GM20431 (cell line): Measurements from ENCODE around the gene IL22.

Experiments
- in situ Hi-C: fragments of 300-500 bp; cut with MseI, MboI; formaldehyde crosslinking; loops from one replicate; pipeline ENCODE4 v1.15.0; 2020; ENCODE audit warnings: low sequenced_read_pairs; ENCODE audit not compliant: unreplicated experiment

IL22 gene, protein sequence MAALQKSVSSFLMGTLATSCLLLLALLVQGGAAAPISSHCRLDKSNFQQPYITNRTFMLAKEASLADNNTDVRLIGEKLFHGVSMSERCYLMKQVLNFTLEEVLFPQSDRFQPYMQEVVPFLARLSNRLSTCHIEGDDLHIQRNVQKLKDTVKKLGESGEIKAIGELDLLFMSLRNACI

DNA sequence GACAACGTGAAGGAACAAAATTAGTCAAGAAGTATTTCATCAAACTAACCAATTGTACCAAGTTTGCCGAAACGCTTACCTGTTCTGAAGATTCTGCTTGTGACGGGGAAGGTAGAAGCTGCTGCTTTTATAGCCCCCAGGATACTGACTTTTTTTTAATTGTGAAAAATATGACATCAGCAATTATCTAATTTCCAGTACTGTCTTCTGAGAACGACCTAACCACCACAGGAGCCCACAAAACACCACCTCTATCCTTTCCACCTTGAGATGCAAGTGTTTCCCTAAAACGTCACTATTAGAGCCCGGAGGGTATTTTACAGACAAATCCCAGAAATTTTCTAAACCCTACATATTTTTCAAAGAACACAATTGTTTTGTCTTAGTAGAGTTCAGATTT is at the start of gene IL22:
Gene IL22, minus strand, starts transcription at position 101 of the 400 bp plus-strand sequence. CDS start 156 bp downstream, outside the sequence.
- in situ Hi-C loops, result no loop called here

DNA sequence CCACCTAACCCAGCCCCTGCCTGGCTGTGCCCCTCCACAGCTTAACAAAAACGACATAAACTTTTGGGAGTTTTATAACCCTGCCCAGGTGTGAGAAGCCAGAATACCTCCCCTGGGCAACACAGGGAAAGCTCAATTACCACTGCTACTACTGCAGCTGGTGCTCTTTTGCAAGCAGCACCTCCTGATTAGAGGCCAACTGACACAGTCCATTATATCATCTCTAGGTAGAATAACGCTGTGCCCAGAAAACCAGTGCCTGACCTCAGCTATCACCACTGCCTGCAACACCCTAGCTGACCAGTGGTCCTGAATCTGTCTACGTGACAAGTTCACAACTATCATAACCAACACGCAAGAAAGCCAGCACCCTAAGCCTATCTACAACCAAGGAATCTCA is 44.5 kb upstream of the IL22 start:
- in situ Hi-C loops, result no loop called here

DNA sequence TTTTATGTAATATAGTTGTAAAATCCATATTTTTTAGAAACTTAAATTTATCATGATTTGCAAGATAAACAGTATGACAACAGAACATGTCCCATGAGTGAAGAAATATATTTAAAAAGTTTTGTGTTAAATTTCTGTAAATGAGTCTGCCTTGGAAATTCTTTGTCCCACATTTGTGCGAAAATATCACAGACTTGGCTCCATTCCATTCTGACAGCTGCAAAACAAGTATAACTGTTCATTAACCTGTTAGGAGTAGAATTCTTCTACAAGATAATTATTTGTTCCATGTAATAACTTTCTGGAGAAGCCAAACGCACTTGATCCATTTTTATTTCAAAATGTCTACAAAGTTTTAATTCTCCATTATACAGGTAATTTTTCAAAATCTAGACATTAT is 40.8 kb upstream of the IL22 start:
- in situ Hi-C loops, result no loop called here

DNA sequence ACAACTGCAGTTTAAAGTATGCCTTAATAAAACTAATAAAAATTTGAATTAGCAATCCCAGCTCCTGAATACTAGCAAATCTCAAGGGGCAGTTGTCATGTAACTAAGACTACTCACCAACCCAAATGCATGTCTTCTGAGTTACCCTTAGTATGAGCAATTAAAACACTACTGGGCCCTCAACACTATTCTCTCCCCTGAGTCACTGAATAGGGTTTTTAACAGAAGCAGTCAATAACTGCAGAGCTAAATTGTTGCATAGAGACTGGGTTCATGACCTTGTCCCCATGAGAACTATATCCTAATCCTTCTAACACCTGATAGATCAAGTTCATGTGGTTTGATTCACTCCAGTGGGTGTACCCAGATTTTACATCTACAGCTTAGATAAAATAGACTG is 39.9 kb upstream of the IL22 start:
- in situ Hi-C loops, result no loop called here

DNA sequence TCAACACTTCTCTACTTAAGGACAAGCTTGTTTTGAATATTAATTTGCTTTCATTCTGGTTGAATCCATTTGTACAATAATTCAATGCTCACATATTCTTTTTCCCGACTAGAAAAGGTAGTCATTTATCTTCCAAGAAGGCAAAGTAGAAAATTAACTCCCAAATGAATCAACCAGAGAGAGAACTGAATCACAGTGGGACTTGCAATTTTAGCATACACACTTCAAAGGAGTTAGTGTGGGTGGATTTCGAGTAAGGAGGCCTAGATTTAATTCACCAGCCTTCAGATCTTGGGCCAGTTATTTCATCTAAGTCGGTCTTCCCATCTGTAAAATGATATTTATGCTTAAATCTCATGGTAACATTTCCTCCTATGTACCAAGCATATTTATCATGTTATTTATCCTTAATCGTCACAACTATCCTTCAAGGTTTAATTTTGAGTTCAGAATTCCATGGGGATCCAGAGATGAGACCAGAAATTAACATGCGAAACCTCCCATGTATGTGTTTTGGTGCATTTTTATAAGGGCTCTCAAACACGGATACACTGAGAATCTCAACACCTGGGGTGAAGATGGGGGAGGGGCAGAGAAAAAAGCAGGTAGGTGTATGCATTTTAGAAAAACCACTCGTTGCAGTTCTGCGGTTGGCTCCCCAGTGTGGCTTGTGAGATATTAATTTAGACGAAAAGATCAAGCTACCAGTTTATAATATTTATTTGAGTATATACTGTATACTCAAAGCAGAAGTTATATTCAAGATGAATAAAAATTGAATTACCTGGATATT is 38.9 kb upstream of the IL22 start:
- in situ Hi-C loops, result no loop called here

DNA sequence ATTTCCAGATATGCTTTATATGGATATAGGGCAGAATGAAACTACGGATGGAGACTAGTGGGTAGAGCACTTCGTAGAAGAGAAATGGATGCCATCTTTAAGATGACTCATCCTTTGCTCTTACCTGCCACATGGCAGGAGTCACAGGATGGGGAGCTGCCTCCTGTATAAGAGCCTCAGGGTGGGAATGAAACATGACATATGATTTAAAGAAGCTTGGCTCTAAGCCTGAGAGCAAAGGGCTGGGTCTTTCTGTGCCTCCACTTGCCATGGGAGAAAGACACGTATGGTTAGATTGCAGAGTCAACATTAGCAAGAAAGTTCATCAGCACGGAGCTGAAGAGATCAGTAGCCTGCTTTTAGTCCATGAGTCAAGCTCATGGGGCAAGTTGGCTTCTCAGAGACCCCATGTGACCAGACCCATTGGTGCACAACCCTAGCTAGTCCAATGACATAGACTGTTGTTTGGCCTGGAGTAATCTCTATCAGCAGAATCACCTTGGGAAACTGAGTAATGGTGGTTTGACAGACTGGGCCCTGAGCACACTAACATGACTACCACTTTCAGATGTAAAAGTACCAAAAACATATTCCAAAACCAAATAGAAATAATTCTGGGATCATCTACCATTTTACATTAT is 38.1 kb upstream of the IL22 start:
- in situ Hi-C loops, result no loop called here

DNA sequence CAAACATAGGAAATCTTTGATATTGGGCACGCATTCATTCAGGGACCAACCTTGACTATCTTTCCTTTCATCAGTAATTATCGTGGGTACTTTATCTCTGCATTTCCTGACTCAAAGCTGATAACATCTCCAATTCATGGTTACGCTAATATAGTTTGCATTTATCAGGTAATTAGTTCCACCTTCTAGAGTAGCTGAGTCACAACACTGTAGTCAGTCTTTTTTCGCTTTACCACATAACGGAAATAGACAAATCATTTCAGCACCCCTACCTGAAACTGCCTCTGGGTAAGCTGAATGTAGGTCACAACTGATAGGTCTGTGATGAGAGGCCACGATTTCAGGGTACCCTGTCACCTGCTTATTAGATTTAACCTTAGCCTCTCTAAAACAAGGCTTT is 36.7 kb upstream of the IL22 start:
- in situ Hi-C loops, result no loop called here

DNA sequence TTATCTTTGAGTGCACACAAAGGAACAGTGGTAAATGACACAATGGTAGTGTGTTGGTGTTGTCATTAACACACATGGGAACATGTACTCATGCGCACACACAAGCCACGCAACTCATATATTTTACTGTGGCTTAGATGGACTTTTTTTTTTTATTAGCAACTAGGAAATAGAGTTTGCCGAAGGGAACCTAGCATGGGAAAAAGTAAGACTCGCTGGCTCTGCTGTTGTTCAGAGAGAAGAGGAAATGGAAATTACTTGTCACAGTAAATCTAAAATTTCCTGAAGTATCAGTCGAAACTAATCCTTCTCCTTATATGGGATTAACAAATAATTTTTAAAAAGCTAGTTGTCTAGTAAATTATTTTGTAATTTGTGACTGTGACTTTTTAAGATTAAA is 33.7 kb upstream of the IL22 start:
- in situ Hi-C loops, result no loop called here

DNA sequence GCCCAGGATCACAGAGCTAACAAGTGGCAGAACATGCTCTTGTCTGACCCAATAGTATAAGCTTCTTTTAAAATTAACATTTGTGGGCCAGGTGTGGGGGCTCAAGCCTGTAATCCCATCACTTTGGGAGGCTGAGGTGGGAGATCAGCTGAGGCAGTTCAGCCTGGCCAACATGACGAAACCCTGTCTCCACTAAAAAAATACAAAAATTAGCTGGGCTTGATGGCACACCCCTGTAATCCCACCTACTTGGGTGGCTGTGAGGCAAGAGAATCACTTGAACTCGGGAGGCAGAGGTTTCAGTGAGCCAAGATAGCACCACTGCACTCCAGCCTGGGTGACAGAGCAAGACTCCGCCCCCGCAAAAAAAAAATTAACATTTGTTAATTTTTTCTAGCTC is 33.0 kb upstream of the IL22 start:
- in situ Hi-C loops, result no loop called here

DNA sequence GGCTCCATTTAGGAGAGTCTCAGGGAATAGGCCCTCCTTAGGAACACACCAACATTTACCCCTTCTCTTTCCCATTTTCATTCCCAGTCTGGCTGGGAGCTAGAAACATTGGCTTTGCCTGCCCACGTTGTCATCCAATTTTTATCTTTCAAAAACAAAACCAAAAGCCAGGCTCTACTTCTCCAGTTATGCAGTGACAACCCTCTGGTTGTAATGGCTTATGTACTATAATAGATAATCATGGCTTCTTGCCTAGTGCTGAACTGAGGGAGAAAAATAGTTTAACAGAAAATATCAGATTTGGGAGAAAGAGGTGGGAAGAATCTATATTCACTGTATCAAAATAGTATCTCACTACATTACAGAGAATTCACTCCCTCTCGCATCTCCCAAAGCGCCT is 32.1 kb upstream of the IL22 start:
- in situ Hi-C loops, result no loop called here

DNA sequence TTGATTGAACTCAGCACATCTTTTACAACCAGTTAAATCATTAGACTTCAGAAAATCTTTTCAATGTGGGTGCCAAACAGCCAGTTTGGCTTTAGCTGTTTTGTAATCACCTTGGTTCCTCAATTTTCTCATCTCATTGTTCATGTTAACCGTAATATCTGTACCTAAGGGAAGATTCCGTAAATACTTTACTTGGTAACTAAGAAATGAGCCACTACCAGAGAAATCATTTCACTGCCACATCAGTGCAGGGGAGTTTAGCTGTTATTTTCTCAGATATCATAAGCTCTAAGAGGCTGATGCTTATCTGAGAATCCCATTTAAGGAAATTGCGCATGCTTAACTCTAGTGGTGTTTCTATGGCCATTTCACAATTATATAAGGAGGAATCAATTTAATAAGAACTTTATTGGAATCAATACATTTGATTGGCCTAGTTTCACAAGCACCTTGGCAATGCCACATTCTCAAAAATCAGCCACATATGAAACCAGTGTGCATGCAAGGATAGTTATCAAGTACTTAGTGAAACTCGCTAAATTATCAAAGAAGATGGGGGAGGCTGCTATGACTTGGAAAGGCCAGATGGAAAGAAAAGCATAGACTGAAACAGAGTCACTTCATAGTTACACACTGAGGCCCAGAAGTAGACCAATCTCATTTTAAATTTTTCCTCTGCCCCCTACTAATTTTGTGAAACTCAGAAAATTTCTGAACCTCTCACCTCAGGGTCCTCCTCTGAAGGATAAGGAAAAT is 28.1 kb upstream of the IL22 start:
- in situ Hi-C loops, result no loop called here

DNA sequence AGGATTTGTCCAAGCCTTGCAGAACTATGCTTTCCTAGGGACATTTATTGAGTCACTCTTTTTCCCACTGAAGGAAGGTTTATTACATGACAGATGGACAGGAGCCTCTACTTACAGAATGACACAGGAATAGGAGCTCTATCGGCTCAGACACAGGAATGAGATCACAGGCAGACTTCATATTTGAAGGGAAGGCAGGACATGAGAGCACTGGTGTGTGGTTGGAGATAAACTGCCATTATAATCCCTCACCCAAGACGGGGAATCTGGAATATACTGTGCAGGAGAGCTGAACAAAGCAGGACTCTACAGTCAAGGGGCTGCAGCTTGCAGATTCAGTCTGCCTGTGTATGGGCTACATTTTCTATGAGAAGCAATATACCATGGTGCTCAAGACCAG is 26.8 kb upstream of the IL22 start:
- in situ Hi-C loops, result no loop called here

DNA sequence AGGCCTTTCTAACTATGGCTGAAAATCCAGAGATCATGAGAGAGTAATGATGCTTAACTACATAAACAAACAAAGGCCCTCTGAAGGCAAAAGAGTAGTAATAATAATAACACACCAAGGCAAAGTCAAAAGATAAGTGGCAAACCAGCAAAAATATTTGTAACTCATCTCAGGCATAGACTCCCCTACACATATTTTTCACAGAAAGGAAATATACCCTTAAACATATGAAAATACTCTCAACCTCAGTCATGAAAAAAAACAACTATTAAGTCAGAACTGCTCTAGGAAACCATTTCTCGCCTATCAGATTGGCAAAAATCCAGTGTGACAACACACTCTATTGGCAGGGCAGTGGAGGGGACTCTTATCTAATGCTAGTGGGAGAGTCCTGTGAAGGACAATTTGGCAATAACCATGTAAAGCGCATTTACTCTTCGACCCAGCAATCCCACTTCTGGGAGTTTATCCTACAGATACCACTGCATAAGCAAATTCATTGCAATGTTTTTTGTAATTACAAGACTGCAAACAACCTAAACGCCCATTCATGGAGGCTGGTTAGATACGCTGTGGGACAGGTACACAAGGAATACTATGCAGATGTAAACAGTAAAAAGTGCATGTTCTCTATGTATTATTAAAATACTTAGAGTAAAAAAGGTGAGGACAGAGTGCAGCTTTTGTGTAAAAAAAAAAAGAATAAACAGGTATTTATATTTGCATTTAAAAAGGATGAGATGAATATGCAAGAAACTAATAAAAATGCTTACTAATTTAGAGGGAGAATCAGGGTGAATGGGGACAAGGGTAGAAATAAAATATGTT is 26.0 kb upstream of the IL22 start:
- in situ Hi-C loops, result no loop called here

DNA sequence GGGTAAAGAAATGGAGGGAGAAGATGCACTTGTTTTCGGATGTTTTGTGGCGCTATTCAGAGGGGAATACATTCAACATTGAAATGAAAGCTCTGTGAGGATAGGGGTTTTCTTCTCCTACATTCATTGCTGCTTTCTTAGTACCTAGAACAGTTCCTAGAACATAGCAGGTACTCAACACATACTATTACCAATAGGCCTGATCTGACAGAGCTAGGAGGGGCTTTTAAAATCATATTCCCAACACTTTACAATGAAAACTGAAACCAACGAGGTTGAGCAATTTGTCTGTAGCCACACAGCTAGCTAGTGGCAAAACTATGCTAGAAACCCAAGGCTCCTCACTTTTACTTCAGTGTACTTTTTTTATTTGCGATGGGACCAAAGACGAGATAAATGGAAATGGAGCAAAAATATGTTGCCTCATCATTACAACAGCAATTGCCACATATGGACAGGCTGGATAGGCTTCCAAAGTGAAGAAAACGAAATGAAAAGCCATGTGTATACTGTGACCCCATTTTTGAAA is 23.1 kb upstream of the IL22 start:
- in situ Hi-C loops, result no loop called here

DNA sequence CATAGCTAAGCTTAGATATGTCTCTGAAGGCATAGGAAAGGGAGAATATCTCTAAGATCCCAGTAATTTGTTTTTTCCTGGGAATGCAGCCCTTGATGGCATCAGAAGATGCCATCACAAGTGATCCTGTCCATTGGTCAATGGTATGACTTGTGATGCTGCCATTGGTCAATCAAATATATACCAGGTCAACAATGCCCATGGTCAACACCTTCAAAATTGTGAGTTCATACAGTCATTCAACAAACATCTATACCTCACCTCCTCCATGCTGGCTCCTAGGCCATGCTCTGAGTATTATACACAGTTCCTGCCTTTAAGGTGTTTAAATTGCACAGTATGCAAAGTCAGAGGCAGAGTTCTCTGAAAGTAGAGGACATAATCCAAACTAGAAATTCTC is 19.3 kb upstream of the IL22 start:
- in situ Hi-C loops, result no loop called here

DNA sequence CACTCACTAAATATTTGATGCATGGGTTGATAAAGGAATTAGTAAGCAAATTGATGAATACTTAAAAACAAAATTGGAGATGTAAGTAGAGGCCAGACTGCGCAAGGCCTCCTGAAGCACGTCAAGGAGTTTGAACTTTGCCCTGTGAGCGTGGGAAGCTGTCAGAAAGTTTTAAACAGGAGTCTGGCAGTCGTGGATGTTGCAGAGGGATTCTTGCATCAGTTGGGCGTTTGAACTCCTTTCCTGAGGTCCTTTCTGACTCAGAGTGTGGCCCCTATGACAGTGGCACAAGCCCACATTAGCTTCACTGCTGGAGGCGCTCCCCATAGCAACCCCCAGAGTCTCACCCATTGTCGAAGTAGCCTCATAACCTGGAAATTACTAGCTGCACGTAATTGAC is 17.9 kb upstream of the IL22 start:
- in situ Hi-C loops, result no loop called here

DNA sequence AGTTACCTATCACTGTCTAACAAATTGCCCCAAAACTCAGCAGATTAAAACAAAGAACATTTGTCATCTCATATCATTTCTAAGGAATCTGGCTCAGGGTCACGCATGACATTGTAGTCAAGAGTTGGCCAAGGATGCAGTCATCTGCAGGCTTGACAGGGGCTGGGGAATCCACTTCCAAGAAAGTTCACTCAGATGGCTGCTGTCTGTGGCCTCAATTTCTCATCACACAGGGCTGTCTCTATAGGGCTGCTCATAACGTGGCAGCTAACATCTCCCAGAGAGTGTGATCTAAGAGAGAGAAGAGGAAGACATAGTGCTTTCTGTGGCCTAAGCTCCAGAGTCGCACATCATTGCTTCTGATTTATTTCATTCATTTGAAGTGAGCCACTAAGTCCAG is 17.0 kb upstream of the IL22 start:
- in situ Hi-C loops, result no loop called here

DNA sequence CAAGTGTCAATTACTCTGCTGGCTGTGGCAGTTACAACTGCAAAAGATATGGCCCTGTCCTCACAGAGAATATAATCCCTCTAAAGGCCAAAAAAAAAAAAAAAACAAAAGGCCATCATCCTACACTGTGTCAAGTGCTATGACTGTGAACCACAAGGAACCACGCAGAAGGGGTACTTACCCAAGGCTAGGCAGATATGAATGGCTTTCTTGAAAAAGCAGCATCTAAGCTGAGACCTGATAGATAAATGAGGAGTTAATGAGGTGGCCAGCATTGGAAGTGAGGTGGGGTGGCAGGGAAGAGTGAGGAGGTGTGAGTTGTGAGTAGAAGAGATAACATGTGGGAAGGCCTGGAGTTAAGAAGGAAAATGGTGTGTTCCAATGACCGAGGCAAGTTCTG is 16.4 kb upstream of the IL22 start:
- in situ Hi-C loops, result no loop called here

DNA sequence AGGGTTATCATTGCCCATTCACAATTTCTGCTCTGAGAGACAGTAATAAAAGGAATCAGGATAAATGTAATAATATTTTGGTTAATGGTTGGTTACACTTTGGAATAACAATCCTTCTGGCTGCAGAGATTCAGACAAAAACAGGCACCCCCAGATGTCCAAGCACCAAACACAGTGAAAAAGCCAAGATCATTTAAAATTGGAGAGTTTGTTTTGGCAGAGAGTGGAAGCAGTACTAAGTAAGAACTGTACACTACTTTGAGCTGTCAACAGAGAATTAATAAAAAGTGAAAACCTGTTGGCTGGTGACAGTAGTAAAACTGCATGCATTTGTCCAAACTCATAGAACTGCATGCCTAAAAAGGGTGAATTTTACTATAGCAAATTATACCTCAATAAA is 15.6 kb upstream of the IL22 start:
- in situ Hi-C loops, result no loop called here

DNA sequence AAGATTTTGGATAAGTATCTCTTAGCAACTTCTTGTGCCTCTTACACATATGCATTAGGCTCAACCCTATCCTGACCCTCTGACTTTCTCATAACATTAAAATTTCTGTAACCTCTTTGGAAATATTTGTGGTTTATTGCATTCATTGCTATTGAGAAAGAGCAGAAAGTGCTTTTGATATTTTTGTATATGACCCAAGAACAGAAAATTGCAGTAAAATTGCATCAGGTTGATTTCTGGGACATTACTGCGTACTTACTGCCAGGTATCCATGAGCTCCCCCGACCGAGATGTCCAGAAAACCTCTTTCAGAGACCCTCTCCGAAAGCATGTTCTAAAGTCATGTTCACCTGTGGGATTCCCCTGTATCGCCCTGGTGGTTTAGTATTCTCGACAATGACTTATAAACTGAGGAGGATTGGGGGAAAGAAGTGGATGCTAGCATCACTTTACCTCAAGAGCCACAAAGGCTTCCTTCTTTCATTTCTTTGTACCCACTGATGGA is 14.5 kb upstream of the IL22 start:
- in situ Hi-C loops, result no loop called here
